Brain microvascular endothelial cell (primary cell): ENCODE measurements around the gene MCL1.

Experiments used
- DNase-seq: peaks from one replicate; pipeline ENCODE4 v3.0.0-alpha.2; 2020
- H3K27ac ChIP-seq: fragments of 250-450 bp; sonication (Bioruptor Pico); 2 replicates; pipeline ENCODE4 v1.5.1; 2020; ENCODE audit warnings: mild to moderate bottlenecking, moderate library complexity
- H3K27me3 ChIP-seq: fragments of 250-450 bp; sonication (Bioruptor Pico); replicated peaks from 2 replicates; pipeline ENCODE4 v1.5.1; 2020; ENCODE audit warnings: mild to moderate bottlenecking
- H3K36me3 ChIP-seq: fragments of 250-450 bp; sonication (Bioruptor Pico); replicated peaks from 2 replicates; pipeline ENCODE4 v1.5.1; 2020; ENCODE audit warnings: mild to moderate bottlenecking
- H3K4me3 ChIP-seq: 2 replicates; pipeline ENCODE4 v1.5.1; 2011; ENCODE audit warnings: low read depth, mild to moderate bottlenecking, control low read depth, low read length, moderate library complexity
- in situ Hi-C: cut with HindIII; loops from 2 replicates; pipeline ENCODE4 v1.10.0; 2017; ENCODE audit warnings: low sequenced_read_pairs, low pct_ligation_motif_present
- TF ChIP-seq, protein P1 (sequence below): IDR thresholded peaks from 2 replicates; pipeline ENCODE4 v1.5.1; 2011; ENCODE audit warnings: low read depth, mild to moderate bottlenecking, moderate library complexity, low read length, control low read depth, inconsistent platforms; ENCODE audit errors: missing control alignments

Gene MCL1

GRCh38 chr1:150529017-150529416 lies 50.4 kb downstream of the MCL1 start:
- TF ChIP-seq, protein P1, sequence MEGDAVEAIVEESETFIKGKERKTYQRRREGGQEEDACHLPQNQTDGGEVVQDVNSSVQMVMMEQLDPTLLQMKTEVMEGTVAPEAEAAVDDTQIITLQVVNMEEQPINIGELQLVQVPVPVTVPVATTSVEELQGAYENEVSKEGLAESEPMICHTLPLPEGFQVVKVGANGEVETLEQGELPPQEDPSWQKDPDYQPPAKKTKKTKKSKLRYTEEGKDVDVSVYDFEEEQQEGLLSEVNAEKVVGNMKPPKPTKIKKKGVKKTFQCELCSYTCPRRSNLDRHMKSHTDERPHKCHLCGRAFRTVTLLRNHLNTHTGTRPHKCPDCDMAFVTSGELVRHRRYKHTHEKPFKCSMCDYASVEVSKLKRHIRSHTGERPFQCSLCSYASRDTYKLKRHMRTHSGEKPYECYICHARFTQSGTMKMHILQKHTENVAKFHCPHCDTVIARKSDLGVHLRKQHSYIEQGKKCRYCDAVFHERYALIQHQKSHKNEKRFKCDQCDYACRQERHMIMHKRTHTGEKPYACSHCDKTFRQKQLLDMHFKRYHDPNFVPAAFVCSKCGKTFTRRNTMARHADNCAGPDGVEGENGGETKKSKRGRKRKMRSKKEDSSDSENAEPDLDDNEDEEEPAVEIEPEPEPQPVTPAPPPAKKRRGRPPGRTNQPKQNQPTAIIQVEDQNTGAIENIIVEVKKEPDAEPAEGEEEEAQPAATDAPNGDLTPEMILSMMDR = no peak
- H3K4me3 ChIP-seq = no peak overlapping the region
- no peak for DNase-seq
- H3K27ac ChIP-seq = no peak overlapping the region
- H3K36me3 ChIP-seq = no peaks in the 10 kb centered on the region
- in situ Hi-C loops = no loop called here
- H3K27me3 ChIP-seq = no peaks in the 10 kb centered on the region

DNA sequence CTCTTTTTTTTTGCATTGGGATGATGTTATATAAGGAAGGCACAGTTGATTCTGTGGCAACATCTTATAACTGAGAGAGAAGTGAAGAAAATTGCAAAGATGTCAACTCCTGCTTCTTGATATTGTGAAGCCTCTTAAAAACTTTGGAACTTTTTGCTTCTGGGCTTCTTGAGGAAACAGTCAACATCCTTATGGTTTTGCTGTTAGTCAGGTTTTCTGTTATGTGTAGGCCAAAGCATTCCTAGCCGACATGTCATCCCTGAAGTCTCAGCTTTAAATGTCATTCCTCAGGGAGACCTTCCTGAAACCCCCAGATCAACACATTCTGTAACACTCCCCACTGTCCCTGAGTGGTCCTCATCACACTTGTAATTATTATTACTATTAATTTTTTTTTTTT lies 51.2 kb downstream of the MCL1 start:
- Histone ChIP-seq H3K27me3 (no peaks in the 10 kb centered on the region), H3K36me3 (no peaks in the 10 kb centered on the region), H3K27ac (no peak overlapping the region), H3K4me3 (no peak overlapping the region)
- in situ Hi-C loops = no loop called here
- TF ChIP-seq, protein P1 = no peak
- DNase-seq = peak; percentile 51

DNA sequence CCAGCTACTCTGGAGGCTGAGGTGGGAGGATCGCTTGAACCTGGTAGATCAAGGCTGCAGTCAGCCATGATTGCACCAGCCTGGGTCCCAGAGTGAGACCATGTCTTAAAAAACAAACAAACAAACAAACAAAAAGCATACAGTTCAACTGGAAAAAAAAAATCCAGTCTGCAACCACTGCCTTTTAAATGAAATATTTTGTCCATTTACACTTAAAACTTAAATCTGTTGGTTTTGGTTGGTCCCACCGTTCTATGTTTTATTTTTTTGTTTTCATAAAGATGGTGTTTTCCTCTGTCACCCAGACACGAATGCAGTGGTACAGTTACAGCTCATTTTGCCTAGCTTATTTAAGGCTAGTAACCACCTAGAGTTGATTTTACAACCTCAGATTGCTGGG lies 54.1 kb downstream of the MCL1 start:
- DNase-seq = no peak
- no peaks in the 10 kb centered on the region for H3K36me3 ChIP-seq
- H3K27ac ChIP-seq = no peak overlapping the region
- TF ChIP-seq, protein P1 = no peak
- no peaks in the 10 kb centered on the region for H3K27me3 ChIP-seq
- no peak overlapping the region for H3K4me3 ChIP-seq
- in situ Hi-C loops = no loop called here
